Lung (tissue), 13 donors: ENCODE measurements around the gene KIZ. TPM values are rescaled to one million over a fixed set of nuclear protein-coding genes. Genes with fewer than 3 reads are reported as not detected.

Experiments
- ATAC-seq: fragments of 200-7000 bp; cut with Tn5 transposase; one replicate; pipeline ENCODE4 v1.9.1; 2020; ENCODE audit warnings: moderate number of reproducible peaks; ENCODE audit not compliant: insufficient read depth, low FRiP score
- DNase-seq, 3 donors: peaks; one replicate each; pipeline ENCODE4 v3.0.0-alpha.2; 2013 to 2017
- H3K27ac ChIP-seq, 2 donors: one replicate each; pipeline ENCODE4 v1.5.1; 2013; ENCODE audit warnings: mild to moderate bottlenecking in 2 of 2, moderate library complexity in 2 of 2, control low read depth in 1 of 2, inconsistent platforms in 1 of 2, low read depth in 1 of 2, low read length in 1 of 2
- H3K27me3 ChIP-seq, 3 donors: one replicate each; pipeline ENCODE4 v1.5.1; 2013; ENCODE audit warnings: low read length in 2 of 3; ENCODE audit not compliant: control insufficient read depth in 3 of 3, insufficient read depth in 3 of 3
- H3K36me3 ChIP-seq, 4 donors: one replicate each; pipeline ENCODE4 v1.5.1; 2013; ENCODE audit warnings: low read length in 4 of 4, mild to moderate bottlenecking in 1 of 4, moderate library complexity in 1 of 4; ENCODE audit not compliant: control insufficient read depth in 4 of 4, insufficient read depth in 4 of 4
- H3K4me1 ChIP-seq, 5 donors: one replicate each; pipeline ENCODE4 v1.5.1; 2013; ENCODE audit warnings: low read length in 5 of 5, mild to moderate bottlenecking in 2 of 5, moderate library complexity in 1 of 5; ENCODE audit not compliant: control insufficient read depth in 5 of 5, insufficient read depth in 5 of 5
- H3K4me3 ChIP-seq: one replicate; pipeline ENCODE4 v1.5.1; 2013; ENCODE audit warnings: mild to moderate bottlenecking, control low read depth, moderate library complexity
- H3K9ac ChIP-seq, 2 donors: one replicate each; pipeline ENCODE4 v1.5.1; 2013; ENCODE audit warnings: low read length in 2 of 2, control low read depth in 1 of 2; ENCODE audit not compliant: insufficient read depth in 1 of 2
- H3K9me3 ChIP-seq, 4 donors: one replicate each; pipeline ENCODE4 v1.5.1; 2013; ENCODE audit warnings: low read length in 3 of 4, mild to moderate bottlenecking in 1 of 4, moderate library complexity in 1 of 4; ENCODE audit not compliant: control insufficient read depth in 4 of 4, insufficient read depth in 3 of 4
- WGBS, 2 donors: extraction: QIAGEN DNeasy Blood & Tissue Kit; methylation state at CpG; one replicate each; pipeline ENCODE4 v1.1.7; 2013; 5-methylcytosine and 5-hydroxymethylcytosine counted together
- polyA plus RNA-seq, 2 donors: library from polyadenylated mRNA; stranded (reverse); fragments of 200-250 nt; gene quantifications; one replicate each; pipeline ENCODE4 v1.2.1, GENCODE V29; 2013
- small RNA-seq: library from RNA; depleted of rRNA; stranded (forward); fragments of <200 nt; gene quantifications from one replicate; pipeline ENCODE3, GENCODE V24; 2014; ENCODE audit warnings: low replicate concordance
- total RNA-seq, 2 donors: library from RNA; depleted of rRNA in 1 of 2; stranded (reverse); fragments of >200 nt in 1 of 2; gene quantifications; one replicate each; pipeline ENCODE4 v1.2.1, GENCODE V29; 2014 to 2021
- TF ChIP-seq, protein P1 (sequence below): IDR thresholded peaks from 2 replicates; pipeline ENCODE4 v1.5.1; 2012; ENCODE audit warnings: mild to moderate bottlenecking; ENCODE audit errors: control extremely low read depth, extremely low read depth
- donor health status: control.
- donor health status: control.
- donor health status: Bipolar disorder and iron deficiency.
- donor health status: healthy.
- donor health status: DM: yes; HTN: yes; CAD: no.

The KIZ gene
- total and polyA plus RNA-seq, 4 donors = 4.1 to 22.5 (median 9.1) TPM

DNA sequence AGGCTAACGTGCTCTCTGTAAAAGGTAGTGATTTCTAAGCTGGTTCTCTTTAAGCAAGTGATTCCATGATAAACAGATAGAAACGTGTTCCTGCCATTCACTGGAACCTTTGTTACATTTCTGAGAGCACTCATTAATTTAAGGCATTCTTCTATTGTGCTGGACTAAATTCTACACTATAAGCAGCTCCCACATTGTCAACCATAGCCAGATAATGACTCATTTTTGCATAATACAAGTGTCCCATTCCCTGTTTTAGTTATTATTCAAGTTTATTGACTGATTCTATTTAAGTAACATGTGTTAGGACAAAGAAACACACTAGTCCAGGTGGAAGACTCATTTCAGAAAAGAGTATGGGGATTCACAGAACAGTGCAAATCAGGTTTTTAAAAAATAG, 163.8 kb downstream of the KIZ start:
- Histone ChIP-seq H3K9me3 (peaks cover 0 to 3% (median 0%) of the 10 kb centered on the region in 4 donors), H3K4me1 (peaks cover 0 to 4% (median 0%) of the 10 kb centered on the region in 5 donors), H3K4me3 (no peak overlapping the region), H3K9ac (no peak overlapping the region), H3K36me3 (no peaks in the 10 kb centered on the region), H3K27ac (no peak overlapping the region), H3K27me3 (peaks cover 0 to 3% (median 1%) of the 10 kb centered on the region in 3 donors)
- TF ChIP-seq, protein P1, sequence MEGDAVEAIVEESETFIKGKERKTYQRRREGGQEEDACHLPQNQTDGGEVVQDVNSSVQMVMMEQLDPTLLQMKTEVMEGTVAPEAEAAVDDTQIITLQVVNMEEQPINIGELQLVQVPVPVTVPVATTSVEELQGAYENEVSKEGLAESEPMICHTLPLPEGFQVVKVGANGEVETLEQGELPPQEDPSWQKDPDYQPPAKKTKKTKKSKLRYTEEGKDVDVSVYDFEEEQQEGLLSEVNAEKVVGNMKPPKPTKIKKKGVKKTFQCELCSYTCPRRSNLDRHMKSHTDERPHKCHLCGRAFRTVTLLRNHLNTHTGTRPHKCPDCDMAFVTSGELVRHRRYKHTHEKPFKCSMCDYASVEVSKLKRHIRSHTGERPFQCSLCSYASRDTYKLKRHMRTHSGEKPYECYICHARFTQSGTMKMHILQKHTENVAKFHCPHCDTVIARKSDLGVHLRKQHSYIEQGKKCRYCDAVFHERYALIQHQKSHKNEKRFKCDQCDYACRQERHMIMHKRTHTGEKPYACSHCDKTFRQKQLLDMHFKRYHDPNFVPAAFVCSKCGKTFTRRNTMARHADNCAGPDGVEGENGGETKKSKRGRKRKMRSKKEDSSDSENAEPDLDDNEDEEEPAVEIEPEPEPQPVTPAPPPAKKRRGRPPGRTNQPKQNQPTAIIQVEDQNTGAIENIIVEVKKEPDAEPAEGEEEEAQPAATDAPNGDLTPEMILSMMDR = no peak
- ATAC-seq (no peak), DNase-seq (no peak)
- 28 to 39% methylated on average over 2 of the region's 2 CpGs for WGBS, 2 donors

DNA sequence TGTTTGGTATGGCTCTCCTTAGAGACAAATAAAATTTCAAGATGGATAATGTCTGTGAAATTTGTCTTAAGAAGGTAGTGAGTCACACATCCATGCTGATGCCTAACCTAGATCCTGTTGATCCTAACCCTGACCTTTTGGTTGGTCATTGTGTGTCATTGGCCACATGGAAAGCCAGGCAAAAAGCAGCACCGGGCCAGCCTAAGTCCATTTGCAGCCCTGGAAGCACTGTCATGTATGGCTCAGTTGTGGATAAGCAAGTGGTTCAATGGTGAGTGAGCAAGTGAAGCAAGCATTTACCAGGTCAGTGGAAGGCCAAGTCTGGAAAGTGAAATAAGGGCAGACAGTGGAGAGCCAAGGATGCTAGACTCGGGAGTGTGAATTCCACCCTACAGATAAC, 165.1 kb downstream of the KIZ start:
- H3K4me1 ChIP-seq = peaks cover 0 to 4% (median 0%) of the 10 kb centered on the region in 5 donors
- H3K9ac ChIP-seq = no peak overlapping the region
- TF ChIP-seq, protein P1 = no peak
- no peak overlapping the region for H3K27ac ChIP-seq
- ATAC-seq = no peak
- H3K36me3 ChIP-seq = no peaks in the 10 kb centered on the region
- peaks cover 0 to under 1% (median 0%) of the 10 kb centered on the region in 4 donors for H3K9me3 ChIP-seq
- no peak for DNase-seq
- peaks cover 0 to 8% (median 4%) of the 10 kb centered on the region in 3 donors for H3K27me3 ChIP-seq
- WGBS, 2 donors = 87 to 93% methylated on average over 2 of the region's 2 CpGs
- H3K4me3 ChIP-seq = no peak overlapping the region

DNA sequence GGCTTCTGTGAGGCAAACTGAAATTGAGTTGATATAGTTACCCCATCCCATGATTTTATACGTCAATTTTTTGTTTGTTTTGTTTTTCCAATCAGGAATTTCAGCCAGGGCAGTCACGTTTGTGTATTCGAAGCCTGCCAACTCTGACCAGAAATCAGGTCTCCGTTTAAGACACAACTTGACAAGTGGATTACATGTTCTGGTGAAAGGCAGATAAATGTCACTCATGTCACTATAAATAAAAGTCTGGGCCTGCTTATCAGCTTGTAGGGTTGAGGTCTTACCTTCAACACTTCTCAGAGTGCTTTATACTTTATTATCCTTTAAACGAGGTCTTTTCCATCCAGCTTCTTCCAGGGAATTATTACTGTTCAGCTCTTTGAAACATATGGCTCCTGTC, 168.9 kb downstream of the KIZ start:
- 63 to 84% methylated on average over 5 of the region's 5 CpGs for WGBS, 2 donors
- H3K9ac ChIP-seq = no peak overlapping the region
- TF ChIP-seq, protein P1 = no peak
- H3K27me3 ChIP-seq = peaks cover 0 to 14% (median 11%) of the 10 kb centered on the region in 3 donors
- H3K36me3 ChIP-seq = no peaks in the 10 kb centered on the region
- peaks cover 0 to 4% (median 0%) of the 10 kb centered on the region in 5 donors for H3K4me1 ChIP-seq
- H3K9me3 ChIP-seq = no peaks in the 10 kb centered on the region
- no peak overlapping the region for H3K4me3 ChIP-seq
- no peak overlapping the region for H3K27ac ChIP-seq
- no peak for DNase-seq
- ATAC-seq = no peak

Small RNA genes within 50 kb of the gene (small RNA-seq; reads per million reads assigned to genes)
- not detected for gene RNA5SP477

Other genes starting within 250 kb of the KIZ start
- not detected for gene LINC00237, start 19.7 kb upstream of the KIZ start, total RNA-seq
- gene LINC00237, start 19.7 kb upstream of the KIZ start, polyA plus RNA-seq = under 1 TPM in 1 of 2 donors, not detected in 1; 0.03 TPM
- gene XRN2, start 177.2 kb downstream of the KIZ start, total RNA-seq = 10 to 100 TPM; 50.5 to 62.2 TPM
- 10 to 100 TPM; 12.6 to 56.7 TPM for gene XRN2, start 177.2 kb downstream of the KIZ start, polyA plus RNA-seq